Measurements from ENCODE around the gene MYRIP. TPM values are rescaled to one million over a fixed set of nuclear protein-coding genes. Genes with fewer than 3 reads are reported as not detected.

The MYRIP gene
- total RNA-seq, 4 donors from 2014 or later: 2.4 to 9.8 (median 4.4) TPM

DNA sequence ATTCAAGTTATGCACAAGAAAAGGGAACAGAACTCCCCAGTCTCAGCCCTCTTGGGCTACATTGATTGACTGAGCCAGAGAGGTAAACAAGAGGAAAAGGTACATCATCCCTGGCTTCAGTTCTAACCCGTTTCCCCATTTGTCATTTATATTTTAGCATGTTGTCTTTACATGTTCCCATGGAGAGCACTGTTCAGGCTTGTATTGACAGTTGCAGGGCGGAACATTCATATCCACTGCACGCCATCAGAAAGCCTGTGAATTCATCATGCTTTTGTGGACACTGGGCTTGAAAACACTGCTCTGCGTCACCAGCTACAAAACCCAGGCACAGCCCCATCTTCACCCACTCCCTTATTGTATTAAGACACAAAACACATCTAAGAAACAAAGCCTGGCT is 259.2 kb downstream of the MYRIP start:
- TF ChIP-seq, protein P1, sequence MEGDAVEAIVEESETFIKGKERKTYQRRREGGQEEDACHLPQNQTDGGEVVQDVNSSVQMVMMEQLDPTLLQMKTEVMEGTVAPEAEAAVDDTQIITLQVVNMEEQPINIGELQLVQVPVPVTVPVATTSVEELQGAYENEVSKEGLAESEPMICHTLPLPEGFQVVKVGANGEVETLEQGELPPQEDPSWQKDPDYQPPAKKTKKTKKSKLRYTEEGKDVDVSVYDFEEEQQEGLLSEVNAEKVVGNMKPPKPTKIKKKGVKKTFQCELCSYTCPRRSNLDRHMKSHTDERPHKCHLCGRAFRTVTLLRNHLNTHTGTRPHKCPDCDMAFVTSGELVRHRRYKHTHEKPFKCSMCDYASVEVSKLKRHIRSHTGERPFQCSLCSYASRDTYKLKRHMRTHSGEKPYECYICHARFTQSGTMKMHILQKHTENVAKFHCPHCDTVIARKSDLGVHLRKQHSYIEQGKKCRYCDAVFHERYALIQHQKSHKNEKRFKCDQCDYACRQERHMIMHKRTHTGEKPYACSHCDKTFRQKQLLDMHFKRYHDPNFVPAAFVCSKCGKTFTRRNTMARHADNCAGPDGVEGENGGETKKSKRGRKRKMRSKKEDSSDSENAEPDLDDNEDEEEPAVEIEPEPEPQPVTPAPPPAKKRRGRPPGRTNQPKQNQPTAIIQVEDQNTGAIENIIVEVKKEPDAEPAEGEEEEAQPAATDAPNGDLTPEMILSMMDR (IDR thresholded peaks at IDR 0.05; ENCODE audit: low read depth): no peak

DNA sequence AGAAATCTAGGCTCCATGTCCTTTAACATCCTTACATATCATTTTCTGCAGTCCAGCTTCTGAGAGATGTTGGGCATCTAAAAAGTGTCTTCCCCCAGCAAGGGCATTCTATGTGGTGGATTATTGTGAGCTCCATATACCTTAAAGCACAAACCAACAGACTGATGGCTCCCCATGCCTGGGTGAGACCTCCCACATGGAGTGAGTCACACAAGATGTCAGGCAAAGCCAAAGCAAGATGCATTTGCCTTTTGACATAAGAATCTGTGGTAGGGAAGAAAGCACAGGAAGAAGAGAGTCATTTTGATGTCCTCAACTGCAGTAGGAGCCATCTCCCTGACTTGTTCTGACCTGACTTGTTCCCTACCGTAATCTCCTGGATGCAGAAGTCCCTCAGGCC is 261.4 kb downstream of the MYRIP start:
- TF ChIP-seq, protein P1 (IDR thresholded peaks at IDR 0.05; ENCODE audit: low read depth): no peak

- TF ChIP-seq, protein P1 (IDR thresholded peaks at IDR 0.05; ENCODE audit: low read depth): no peak
Measured at GRCh38 chr3:40071683-40072238, 262.4 kb downstream of the MYRIP start.

- TF ChIP-seq, protein P1 (IDR thresholded peaks at IDR 0.05; ENCODE audit: low read depth): no peak
Measured at GRCh38 chr3:40073310-40074007, 264.1 kb downstream of the MYRIP start.

DNA sequence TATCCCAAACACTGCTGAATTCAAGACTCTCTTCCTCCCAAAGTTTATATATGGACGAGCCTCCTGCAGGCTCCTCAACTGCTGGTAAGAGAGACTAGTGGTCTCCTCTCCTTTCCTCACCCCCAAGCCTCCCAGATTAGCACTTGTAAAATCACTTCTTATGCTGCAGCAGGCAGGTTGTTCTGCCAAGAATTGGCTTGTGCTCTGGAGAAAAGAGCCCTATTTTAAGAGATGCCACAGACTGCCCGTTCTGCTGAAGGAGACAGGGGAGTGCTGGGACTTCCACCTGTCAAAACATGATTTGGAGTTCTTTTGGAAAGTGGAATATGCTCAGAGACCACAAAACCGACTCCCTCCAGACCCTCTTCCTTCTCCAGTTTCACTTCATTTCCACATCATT is 269.2 kb downstream of the MYRIP start:
- TF ChIP-seq, protein P1 (IDR thresholded peaks at IDR 0.05; ENCODE audit: low read depth): no peak

GRCh38 chr3:40079203-40079846 is 269.9 kb downstream of the MYRIP start:
- TF ChIP-seq, protein P1 (IDR thresholded peaks at IDR 0.05; ENCODE audit: low read depth): no peak

GRCh38 chr3:40079847-40080240 is 270.4 kb downstream of the MYRIP start:
- TF ChIP-seq, protein P1 (IDR thresholded peaks at IDR 0.05; ENCODE audit: low read depth): no peak
